GM21576 (cell line): ENCODE results near the gene NOS2.
"Not testable (repeated sequence)": the region's sequence is repeated elsewhere in the genome, so short reads cannot be mapped to it uniquely, and the experiment has no call there.

Experiments
- ATAC-seq: cut with Tn5 transposase; IDR thresholded peaks from one replicate; pipeline ENCODE4 v1.9.1; 2021; ENCODE audit warnings: mild to moderate bottlenecking, moderate library complexity; ENCODE audit not compliant: unreplicated experiment

Gene NOS2

GRCh38 chr17:27756467-27757371, 43.6 kb downstream of the NOS2 start:
- ATAC-seq, result no peak

- no peak for ATAC-seq
Observed at GRCh38 chr17:27755706-27756466, 44.4 kb downstream of the NOS2 start.

GRCh38 chr17:27754549-27754948, 45.8 kb downstream of the NOS2 start:
- no peak for ATAC-seq

- not testable (repeated sequence) for ATAC-seq
Observed at GRCh38 chr17:27753726-27754125, 46.6 kb downstream of the NOS2 start.

GRCh38 chr17:27752831-27753619, 47.3 kb downstream of the NOS2 start:
- not testable (repeated sequence) for ATAC-seq

GRCh38 chr17:27751622-27752490, 48.5 kb downstream of the NOS2 start:
- no peak for ATAC-seq

GRCh38 chr17:27751166-27751565, 49.2 kb downstream of the NOS2 start:
- ATAC-seq, result no peak

- not testable (repeated sequence) for ATAC-seq
Observed at GRCh38 chr17:27749562-27750150, 50.7 kb downstream of the NOS2 start.

- no peak for ATAC-seq
Observed at GRCh38 chr17:27748360-27748825, 51.9 kb downstream of the NOS2 start.

- ATAC-seq, result no peak
Observed at GRCh38 chr17:27747462-27748359, 52.6 kb downstream of the NOS2 start.

- ATAC-seq, result no peak
Observed at GRCh38 chr17:27746881-27747280, 53.4 kb downstream of the NOS2 start.

- not testable (repeated sequence) for ATAC-seq
Observed at GRCh38 chr17:27746320-27746719, 54.0 kb downstream of the NOS2 start.

- ATAC-seq, result not testable (repeated sequence)
Observed at GRCh38 chr17:27745207-27745830, 55.0 kb downstream of the NOS2 start.

- no peak for ATAC-seq
Observed at GRCh38 chr17:27743281-27743885, 56.9 kb downstream of the NOS2 start.

GRCh38 chr17:27741971-27742575, 58.3 kb downstream of the NOS2 start:
- ATAC-seq, result no peak

GRCh38 chr17:27741361-27741861, 58.9 kb downstream of the NOS2 start:
- no peak for ATAC-seq

GRCh38 chr17:27740541-27740940, 59.8 kb downstream of the NOS2 start:
- ATAC-seq, result not testable (repeated sequence)
